Gastroesophageal sphincter (tissue), 3 donors: Measurements from ENCODE around the gene HOXA11.

Source experiments
- CTCF ChIP-seq, 4 experiments: fragments of 200-600 bp in 2 of 4; fragments of 450-650 bp in 2 of 4; sonication (generic) in 1 of 4; IDR thresholded peaks; one replicate each; pipeline ENCODE4 v1.5.1; 2017 to 2019; ENCODE audit warnings: antibody characterized with exemption in 4 of 4, mild to moderate bottlenecking in 2 of 4, moderate library complexity in 2 of 4
- POLR2A ChIP-seq, 2 donors: fragments of 450-650 bp; IDR thresholded peaks; one replicate each; pipeline ENCODE4 v1.6.1; 2017; ENCODE audit warnings: antibody characterized with exemption in 2 of 2, mild to moderate bottlenecking in 2 of 2, moderate library complexity in 1 of 2
- POLR2AphosphoS5 ChIP-seq: sonication (generic); formaldehyde crosslinking; IDR thresholded peaks from one replicate; pipeline ENCODE4 v1.6.1; 2017; ENCODE audit warnings: antibody characterized with exemption

GRCh38 chr7:27173956-27174873 lies 10.8 kb downstream of the HOXA11 start, which contains the start of gene HOXA10:
- TF ChIP-seq CTCF (IDR thresholded peaks at IDR 0.05) (no peak), POLR2AphosphoS5 (no peak), POLR2A (IDR thresholded peaks at IDR 0.05) (no peak)
